K562 (cell line): ENCODE data around the gene TELO2. TPM values are rescaled to one million over a fixed set of nuclear protein-coding genes. Genes with fewer than 3 reads are reported as not detected.

Experiments
- ATAC-seq: fragments of 200-7000 bp; cut with Tn5 transposase; 3 replicates; pipeline ENCODE4 v1.9.1; 2020; ENCODE audit warnings: moderate library complexity
- BruUV-seq: library from RNA; stranded (reverse); fragments of 400-500 nt; replicated peaks from 2 replicates; lab custom pipeline; 2021; lab: Mats Ljungman, UMichigan
- CTCF ChIA-PET: fragments of 300-600 bp; formaldehyde crosslinking; extraction: SDS; loops from one replicate; lab custom pipeline; 2021; ENCODE audit warnings: low intra/inter-chr PET ratio; lab: Yijun Ruan, JAX
- POLR2A ChIA-PET: fragments of 300-600, 350-650 bp; sonication (Branson Sonifier 250); formaldehyde crosslinking; extraction: SDS; loops from one replicate; lab custom pipeline; 2021; ENCODE audit warnings: antibody characterized with exemption, inconsistent platforms; lab: Yijun Ruan, JAX
- DNase-seq, 4 experiments: peaks; one replicate each; pipeline versions ENCODE4 v3.0.0 to v3.0.0-alpha.2; 2011 to 2018; ENCODE audit warnings: low spot score in 3 of 4, mixed read lengths in 3 of 4; ENCODE audit errors: extremely low read depth in 1 of 4
- FAIRE-seq: peaks from 2 replicates; lab custom pipeline; 2011; peaks lifted over from hg19 to GRCh38; lab: Jason Lieb, UNC
- H2AFZ ChIP-seq: 2 replicates; pipeline ENCODE4 v1.6.0; 2011; ENCODE audit warnings: low read depth, low read length, control low read depth, inconsistent platforms
- H3K27ac ChIP-seq: fragments of 200-600 bp; 3 replicates; pipeline ENCODE4 v1.8.0; 2011; ENCODE audit warnings: low read depth, mild to moderate bottlenecking, control low read depth, inconsistent platforms, low read length, moderate library complexity, mixed read lengths; ENCODE audit errors: extremely low read depth
- H3K27me3 ChIP-seq, 2 experiments: fragments of 300-600 bp in 1 of 2; 2 replicates in 1 of 2; 3 replicates in 1 of 2; pipeline versions ENCODE4 v1.6.0 to v1.8.0; 2011; ENCODE audit warnings: inconsistent platforms in 2 of 2, low read length in 2 of 2, mild to moderate bottlenecking in 1 of 2, mixed read lengths in 1 of 2, moderate library complexity in 1 of 2; ENCODE audit not compliant: control insufficient read depth in 2 of 2, insufficient read depth in 2 of 2
- H3K36me3 ChIP-seq: fragments of 300-600 bp; 3 replicates; pipeline ENCODE4 v1.8.0; 2011; ENCODE audit warnings: mild to moderate bottlenecking, low read length, inconsistent platforms; ENCODE audit not compliant: control insufficient read depth, insufficient read depth
- H3K4me1 ChIP-seq, 2 experiments: fragments of 200-600 bp in 1 of 2; replicated peaks in 1 of 2; 2 replicates in 1 of 2; 3 replicates in 1 of 2; pipeline versions ENCODE4 v1.5.1 to v1.8.0; 2011; ENCODE audit warnings: inconsistent platforms in 2 of 2, low read length in 2 of 2, mild to moderate bottlenecking in 1 of 2, mixed read lengths in 1 of 2, moderate library complexity in 1 of 2; ENCODE audit not compliant: control insufficient read depth in 2 of 2, insufficient read depth in 2 of 2
- H3K4me2 ChIP-seq: 2 replicates; pipeline ENCODE4 v1.6.1; 2011; ENCODE audit warnings: low read length, control low read depth, inconsistent platforms, mixed read lengths; ENCODE audit not compliant: insufficient read depth
- H3K4me3 ChIP-seq: fragments of 200-600 bp; sonication (generic), shearing (Covaris generic); 2 replicates; pipeline ENCODE4 v1.5.1; 2016; ENCODE audit warnings: control low read depth, inconsistent platforms
- H3K79me2 ChIP-seq: fragments of 200-600 bp; 3 replicates; pipeline ENCODE4 v1.8.0; 2011; ENCODE audit warnings: low read length, inconsistent platforms; ENCODE audit not compliant: control insufficient read depth, insufficient read depth
- H3K9ac ChIP-seq, 2 experiments: 2 replicates each; pipeline versions ENCODE4 v1.6.0 to v1.6.1; 2011; ENCODE audit warnings: low read depth in 2 of 2, low read length in 2 of 2, control low read depth in 1 of 2, inconsistent platforms in 1 of 2, mild to moderate bottlenecking in 1 of 2, mixed read lengths in 1 of 2; ENCODE audit not compliant: insufficient read depth in 1 of 2
- H3K9me1 ChIP-seq: one replicate; pipeline ENCODE4 v1.6.0; 2011; ENCODE audit warnings: inconsistent platforms, mild to moderate bottlenecking, low read length, moderate library complexity; ENCODE audit not compliant: control insufficient read depth, insufficient read depth
- H3K9me3 ChIP-seq: replicated peaks from 2 replicates; pipeline ENCODE4 v1.5.1; 2011; ENCODE audit warnings: low read depth, low read length, inconsistent platforms; ENCODE audit not compliant: control insufficient read depth, insufficient read depth
- H4K20me1 ChIP-seq: replicated peaks from 2 replicates; pipeline ENCODE4 v1.6.1; 2011; ENCODE audit warnings: low read length, inconsistent platforms, mixed read lengths; ENCODE audit not compliant: control insufficient read depth, insufficient read depth
- EP300 ChIP-seq: IDR thresholded peaks from 2 replicates; pipeline ENCODE4 v1.6.1; 2012; ENCODE audit warnings: low read length, improper control_type of control experiment
- ILF3 ChIP-seq: fragments of 450-650 bp; IDR thresholded peaks from 2 replicates; pipeline ENCODE4 v1.6.1; 2018; ENCODE audit warnings: antibody characterized with exemption, mild to moderate bottlenecking, moderate library complexity, borderline replicate concordance
- KDM1A ChIP-seq, 2 experiments: fragments of 450-650 bp; IDR thresholded peaks; 2 replicates each; pipeline ENCODE4 v1.6.1; 2016; ENCODE audit warnings: mild to moderate bottlenecking in 2 of 2
- MIER1 ChIP-seq: fragments of 450-650 bp; IDR thresholded peaks from 2 replicates; pipeline ENCODE4 v1.6.1; 2016; ENCODE audit warnings: antibody characterized with exemption, mild to moderate bottlenecking, low read depth
- NCOA1 ChIP-seq: fragments of 450-650 bp; IDR thresholded peaks from 2 replicates; pipeline ENCODE4 v1.6.1; 2016; ENCODE audit warnings: low read depth
- NCOA4 ChIP-seq: fragments of 450-650 bp; IDR thresholded peaks from 2 replicates; pipeline ENCODE4 v1.6.1; 2018; ENCODE audit warnings: mild to moderate bottlenecking; ENCODE audit not compliant: partially characterized antibody
- YY1 ChIP-seq, 3 experiments: IDR thresholded peaks; 2 replicates each; pipeline ENCODE4 v1.6.1; 2011; ENCODE audit warnings: low read length in 2 of 3, mild to moderate bottlenecking in 2 of 3, moderate library complexity in 2 of 3, borderline replicate concordance in 1 of 3, control low read depth in 1 of 3, low read depth in 1 of 3; ENCODE audit not compliant: insufficient read depth in 3 of 3, insufficient replicate concordance in 2 of 3, control insufficient read depth in 1 of 3, insufficient read length in 1 of 3; ENCODE audit errors: extremely low read depth in 1 of 3
- ZNF143 ChIP-seq: sonication (generic); formaldehyde crosslinking; IDR thresholded peaks from 2 replicates; pipeline ENCODE4 v1.9.0; 2022; ENCODE audit warnings: mild to moderate bottlenecking, missing genetic modification reagents
- ZNF174 ChIP-seq: fragments of 250-450 bp; sonication (Bioruptor Pico); IDR thresholded peaks from 2 replicates; pipeline ENCODE4 v1.4.0; 2020; ENCODE audit warnings: mild to moderate bottlenecking
- ZNF778 ChIP-seq: fragments of 450-650 bp; formaldehyde crosslinking; IDR thresholded peaks from 2 replicates; pipeline ENCODE4 v1.4.0; 2020; ENCODE audit warnings: mild to moderate bottlenecking, moderate library complexity
- WGBS: fragments of 100-300 bp; shearing (Covaris generic); methylation state at CpG from one replicate; pipeline ENCODE4 v1.1.6; 2016; ENCODE audit warnings: low coverage, mixed read lengths; ENCODE audit not compliant: insufficient coverage; ENCODE audit errors: missing lambda C conversion rate; 5-methylcytosine and 5-hydroxymethylcytosine counted together
- in situ Hi-C: fragments of 300-500 bp; cut with MboI; formaldehyde crosslinking; loops from 4 replicates; pipeline ENCODE4 v1.15.0; 2018; ENCODE audit warnings: inconsistent platforms, mixed read lengths
- intact Hi-C: fragments of 100-400 bp; cut with micrococcal nuclease; formaldehyde crosslinking; loops from 2 replicates; pipeline ENCODE4 v1.14.2; 2022
- polyA plus RNA-seq, 8 experiments: library from polyadenylated mRNA; depleted of rRNA in 4 of 8; stranded (reverse) in 5 of 8; unstranded in 3 of 8; fragments of >200 nt; fragmentation: Nextera tagmentation in 2 of 8; fragmentation: Illumina TruSeq in 1 of 8; extraction: Ambion mirVana in 2 of 8; extraction: Trizol in 1 of 8; gene quantifications; 2 replicates each; pipeline versions ENCODE4 v1.2.1 to v1.2.3, GENCODE V29; 2011 to 2014; ENCODE audit warnings: inconsistent platforms in 1 of 8, missing spikeins in 1 of 8
- total RNA-seq, 7 experiments: library from RNA; depleted of rRNA in 6 of 7; stranded (reverse); fragments of >200 nt in 6 of 7; fragmentation: Illumina TruSeq in 2 of 7; extraction: Trizol in 2 of 7; gene quantifications; 2 replicates each; pipeline versions ENCODE4 v1.2.1 to v1.2.3, GENCODE V29; 2011 to 2021; ENCODE audit warnings: low replicate concordance in 1 of 7
- TF ChIP-seq, protein P1 (sequence below): fragments of 450-650 bp; IDR thresholded peaks from 2 replicates; pipeline ENCODE4 v1.6.1; 2016; ENCODE audit warnings: antibody characterized with exemption
- TF ChIP-seq, protein P2 (sequence below): fragments of 250-450 bp; sonication (Bioruptor Pico); IDR thresholded peaks from 2 replicates; pipeline ENCODE4 v1.5.0; 2021

The TELO2 gene
- total and polyA plus RNA-seq, 9 of the 15 experiments (the other 6 are each of a cell fraction or from before 2014, with no cell fraction given) = 0.51 to 91.8 (median 14.5) TPM

DNA sequence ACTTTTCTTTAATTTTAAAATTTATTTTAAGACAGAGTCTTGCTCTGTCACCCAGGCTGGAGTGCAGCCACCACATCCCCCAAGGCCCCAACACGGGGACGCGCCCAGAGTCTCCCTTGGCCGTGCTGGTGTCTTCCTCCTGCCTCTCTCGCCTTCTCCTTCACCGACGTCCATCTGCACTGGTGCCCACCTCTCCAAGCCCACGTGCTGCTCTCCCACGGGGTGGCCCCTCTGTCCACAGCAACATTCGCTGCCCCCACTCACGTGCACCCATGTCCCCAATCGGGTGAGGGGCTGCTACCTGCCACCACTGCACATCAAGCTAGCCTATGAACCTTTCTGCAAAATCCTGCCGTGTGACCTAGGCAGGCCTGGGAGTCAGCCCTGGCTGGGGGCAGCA, 43.4 kb downstream of the TELO2 start:
- peak overlapping the region in 1 of 2 experiments; percentile 40; a peak in 2 of 4 replicates for H3K9ac ChIP-seq
- no peak overlapping the region for H3K4me3 ChIP-seq
- no peak overlapping the region for H2AFZ ChIP-seq
- no peak for TF ChIP-seq ZNF143
- TF ChIP-seq ZNF778 = no peak
- TF ChIP-seq ILF3 = no peak
- TF ChIP-seq YY1 (IDR thresholded peaks at IDR 0.05; ENCODE audit: borderline replicate concordance in 1 of 3, control insufficient read depth in 1 of 3, extremely low read depth in 1 of 3, insufficient read depth in 3 of 3, insufficient read length in 1 of 3, insufficient replicate concordance in 2 of 3, low read depth in 1 of 3, low read length in 2 of 3) = no peak
- no peak for TF ChIP-seq ZNF174 (CRISPR knock-in tag)
- TF ChIP-seq, protein P1, sequence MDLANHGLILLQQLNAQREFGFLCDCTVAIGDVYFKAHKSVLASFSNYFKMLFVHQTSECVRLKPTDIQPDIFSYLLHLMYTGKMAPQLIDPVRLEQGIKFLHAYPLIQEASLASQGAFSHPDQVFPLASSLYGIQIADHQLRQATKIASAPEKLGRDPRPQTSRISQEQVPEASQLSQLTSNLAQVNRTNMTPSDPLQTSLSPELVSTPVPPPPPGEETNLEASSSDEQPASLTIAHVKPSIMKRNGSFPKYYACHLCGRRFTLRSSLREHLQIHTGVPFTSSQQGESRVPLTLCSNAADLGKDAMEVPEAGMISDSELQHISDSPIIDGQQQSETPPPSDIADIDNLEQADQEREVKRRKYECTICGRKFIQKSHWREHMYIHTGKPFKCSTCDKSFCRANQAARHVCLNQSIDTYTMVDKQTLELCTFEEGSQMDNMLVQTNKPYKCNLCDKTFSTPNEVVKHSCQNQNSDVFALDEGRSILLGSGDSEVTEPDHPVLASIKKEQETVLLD = no peak
- no peak for TF ChIP-seq EP300
- TF ChIP-seq NCOA1 = no peak
- TF ChIP-seq MIER1 = no peak
- TF ChIP-seq, protein P2, sequence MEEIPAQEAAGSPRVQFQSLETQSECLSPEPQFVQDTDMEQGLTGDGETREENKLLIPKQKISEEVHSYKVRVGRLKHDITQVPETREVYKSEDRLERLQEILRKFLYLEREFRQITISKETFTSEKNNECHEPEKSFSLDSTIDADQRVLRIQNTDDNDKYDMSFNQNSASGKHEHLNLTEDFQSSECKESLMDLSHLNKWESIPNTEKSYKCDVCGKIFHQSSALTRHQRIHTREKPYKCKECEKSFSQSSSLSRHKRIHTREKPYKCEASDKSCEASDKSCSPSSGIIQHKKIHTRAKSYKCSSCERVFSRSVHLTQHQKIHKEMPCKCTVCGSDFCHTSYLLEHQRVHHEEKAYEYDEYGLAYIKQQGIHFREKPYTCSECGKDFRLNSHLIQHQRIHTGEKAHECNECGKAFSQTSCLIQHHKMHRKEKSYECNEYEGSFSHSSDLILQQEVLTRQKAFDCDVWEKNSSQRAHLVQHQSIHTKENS (CRISPR knock-in tag) = no peak
- TF ChIP-seq NCOA4 = no peak
- TF ChIP-seq KDM1A (IDR thresholded peaks at IDR 0.05) = no peak
- H3K4me2 ChIP-seq = no peak overlapping the region
- ChIA-PET CTCF (no interaction called here), POLR2A (interaction anchor here (0.6 kb wide), 1 partner anchor 75 kb away, joined by 3 read pairs; no protein-coding TSS in a partner anchor)
- H3K9me3 ChIP-seq = no peaks in the 10 kb centered on the region
- in situ Hi-C loops = no loop called here
- peaks cover 8 to 51% of the 10 kb centered on the region in 2 experiments; a peak in 4 of 5 replicates for H3K27me3 ChIP-seq
- H3K79me2 ChIP-seq = no peaks in the 10 kb centered on the region
- WGBS = 39% methylated on average over 13 of the region's 13 CpGs
- FAIRE-seq (no peak), ATAC-seq (no peak), DNase-seq (no peak)
- H3K4me1 ChIP-seq = peaks cover 0 to 72% of the 10 kb centered on the region in 2 experiments; a peak in 2 of 5 replicates
- BruUV-seq = no TSS peak
- H3K27ac ChIP-seq = no peak overlapping the region
- no peaks in the 10 kb centered on the region for H3K9me1 ChIP-seq
- no peaks in the 10 kb centered on the region for H3K36me3 ChIP-seq
- peaks cover 7% of the 10 kb centered on the region; the same call in 1 of the 2 replicates for H4K20me1 ChIP-seq
- intact Hi-C loops = no loop called here
